GM12892 (cell line): Measurements from ENCODE around the gene KIFAP3.

Experiments
- POLR2A ChIP-seq: IDR thresholded peaks from 2 replicates; pipeline ENCODE4 v1.6.1; 2011; ENCODE audit warnings: low read depth, low read length, control low read depth
- POLR2AphosphoS5 ChIP-seq: IDR thresholded peaks from 2 replicates; pipeline ENCODE4 v1.6.1; 2011; ENCODE audit warnings: low read depth, low read length, control low read depth
- TAF1 ChIP-seq: IDR thresholded peaks from 2 replicates; pipeline ENCODE4 v1.6.1; 2011; ENCODE audit warnings: low read depth, mild to moderate bottlenecking, control low read depth, low read length, borderline replicate concordance

- no peak for TF ChIP-seq POLR2A
- TF ChIP-seq TAF1 = no peak
- no peak for TF ChIP-seq POLR2AphosphoS5
Measured at GRCh38 chr1:169872906-169873305, 201.6 kb downstream of the KIFAP3 start.
